Measurements from ENCODE around the gene BMP7. TPM values are rescaled to one million over a fixed set of nuclear protein-coding genes. Genes with fewer than 3 reads are reported as not detected.

Gene BMP7
- total and polyA plus RNA-seq, 2 donors (not counting 3 experiments of a cell fraction or from before 2014, with no cell fraction given), result not detected

- dilution Hi-C loops (cut with MboI; ENCODE audit: extremely low pct_ligation_motif_present, low sequenced_read_pairs), result no loop called here
- Histone ChIP-seq H3K9me1 (replicated peaks; ENCODE audit: control insufficient read depth, extremely low read depth, insufficient read depth, low read length) (no peaks in the 10 kb centered on the region), H3K4me3 (replicated peaks in 1 of 3; ENCODE audit: insufficient read depth in 1 of 3, low read depth in 1 of 3, low read length in 3 of 3) (no peak overlapping the region), H3K9ac (replicated peaks; ENCODE audit: extremely low read depth, insufficient read depth, low read length) (no peak overlapping the region), H3K79me2 (ENCODE audit: control insufficient read depth, insufficient read depth, low read length) (no peaks in the 10 kb centered on the region), H3K9me3 (replicated peaks; ENCODE audit: control insufficient read depth, insufficient read depth, low read length) (no peaks in the 10 kb centered on the region), H3K27me3 (ENCODE audit: control insufficient read depth in 2 of 2, insufficient read depth in 2 of 2, low read length in 2 of 2) (no peaks in the 10 kb centered on the region), H3K4me1 (ENCODE audit: control insufficient read depth, extremely low read depth, insufficient read depth, low read length) (no peaks in the 10 kb centered on the region), H3K27ac (ENCODE audit: insufficient read depth, low read depth, low read length) (no peak overlapping the region), H4K20me1 (replicated peaks; ENCODE audit: control insufficient read depth, extremely low read depth, insufficient read depth, low read length) (no peaks in the 10 kb centered on the region), H2AFZ (ENCODE audit: low read depth, low read length) (no peak overlapping the region), H3K4me2 (ENCODE audit: insufficient read depth, low read length) (no peak overlapping the region), H3K36me3 (ENCODE audit: control insufficient read depth in 2 of 2, extremely low read depth in 1 of 2, insufficient read depth in 2 of 2, low read length in 2 of 2) (no peaks in the 10 kb centered on the region)
- ChIA-PET POLR2A (no interaction called here), CTCF (no interaction called here)
- DNase-seq (ENCODE audit: low read depth, low spot score) (no peak), FAIRE-seq (no peak)
- intact Hi-C loops (cut with micrococcal nuclease), result no loop called here
- no TSS peak for BruUV-seq (replicated peaks)
- no peak for TF ChIP-seq EZH2 (IDR thresholded peaks at IDR 0.05; ENCODE audit: borderline replicate concordance, low read depth, low read length, severe bottlenecking)
- no peak for TF ChIP-seq CTCF (IDR thresholded peaks at IDR 0.05; ENCODE audit: extremely low read depth in 1 of 2, insufficient read depth in 1 of 2, low read depth in 1 of 2, low read length in 2 of 2)
- no peak for TF ChIP-seq JUN (IDR thresholded peaks at IDR 0.05; ENCODE audit: borderline replicate concordance, insufficient read depth, insufficient read length, low read depth)
- TF ChIP-seq GATA2 (IDR thresholded peaks at IDR 0.05; ENCODE audit: insufficient read depth, insufficient read length, low read depth, low read length), result no peak
- no peak for TF ChIP-seq MAX (IDR thresholded peaks at IDR 0.05; ENCODE audit: insufficient read depth, insufficient read length)
- TF ChIP-seq FOS (IDR thresholded peaks at IDR 0.05; ENCODE audit: borderline replicate concordance, insufficient read depth, low read length), result no peak
- no peak for TF ChIP-seq POLR2AphosphoS5 (IDR thresholded peaks at IDR 0.05; ENCODE audit: insufficient read depth, low read depth, low read length)
- no peak for TF ChIP-seq MYC (IDR thresholded peaks at IDR 0.05; ENCODE audit: low read depth, low read length)
- no peak for TF ChIP-seq POLR2A (IDR thresholded peaks at IDR 0.05; ENCODE audit: low read depth, low read length)
Measured at GRCh38 chr20:57209413-57209812, 57.0 kb downstream of the BMP7 start.

Data from endothelial cell of umbilical vein (primary cell).